Measurements from ENCODE around the gene PDRG1. TPM values are rescaled to one million over a fixed set of nuclear protein-coding genes. Genes with fewer than 3 reads are reported as not detected.

The PDRG1 gene
- total RNA-seq, 2 experiments from 2014 or later, result 13.1 to 13.4 TPM

DNA sequence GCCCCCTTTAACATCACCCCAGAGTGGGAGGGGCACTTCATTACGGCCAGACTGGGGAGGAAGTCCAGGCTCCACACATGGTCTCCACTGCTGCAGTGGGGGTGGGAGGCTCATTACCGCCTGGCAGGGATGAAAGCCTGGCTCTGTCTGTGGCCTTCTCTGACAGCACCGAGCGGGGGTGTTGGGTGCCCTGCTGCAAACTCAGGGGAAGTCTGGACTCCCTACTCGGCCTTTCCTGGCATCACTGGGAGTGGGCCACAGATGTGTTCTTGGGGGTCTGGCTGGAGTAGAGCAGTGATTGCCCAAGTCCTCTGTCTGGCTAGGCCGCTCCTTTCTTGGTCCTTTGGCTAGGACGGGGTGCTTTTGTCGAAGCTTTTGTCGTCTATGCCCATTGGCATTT, 54.3 kb downstream of the PDRG1 start:
- Mint-ChIP-seq H3K4me1 (no peaks in the 10 kb centered on the region), H3K4me3 (no peak overlapping the region), H3K27me3 (peaks cover 6% of the 10 kb centered on the region), H3K36me3 (no peaks in the 10 kb centered on the region), H3K27ac (no peak overlapping the region), H3K9me3 (no peaks in the 10 kb centered on the region)
- ATAC-seq (ENCODE audit: low read depth) (no peak), DNase-seq (no peak)
- POLR2A ChIA-PET, result no interaction called here

DNA sequence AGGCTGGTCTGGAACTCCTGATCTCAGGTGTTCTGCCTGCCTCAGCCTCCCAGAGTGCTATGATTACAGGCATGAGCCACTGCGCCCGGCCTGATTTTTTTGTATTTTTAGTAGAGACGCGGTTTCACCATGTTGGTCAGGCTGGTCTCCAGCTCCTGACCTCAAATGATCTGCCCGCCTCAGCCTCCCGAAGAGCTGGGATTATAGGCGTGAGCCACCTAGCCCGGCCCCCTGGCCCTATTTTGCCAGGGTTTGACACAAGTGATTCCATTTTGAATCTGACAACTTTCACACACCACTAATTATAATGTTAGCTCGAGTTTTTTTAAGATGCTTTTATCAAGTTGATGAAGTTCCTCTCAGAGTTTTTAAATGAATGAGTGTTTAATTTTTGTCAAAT, 55.8 kb downstream of the PDRG1 start:
- POLR2A ChIA-PET, result no interaction called here
- Mint-ChIP-seq H3K4me1 (no peaks in the 10 kb centered on the region), H3K9me3 (no peaks in the 10 kb centered on the region), H3K36me3 (no peaks in the 10 kb centered on the region), H3K27me3 (peaks cover 6% of the 10 kb centered on the region), H3K4me3 (no peak overlapping the region), H3K27ac (no peak overlapping the region)
- DNase-seq (no peak), ATAC-seq (ENCODE audit: low read depth) (no peak)

DNA sequence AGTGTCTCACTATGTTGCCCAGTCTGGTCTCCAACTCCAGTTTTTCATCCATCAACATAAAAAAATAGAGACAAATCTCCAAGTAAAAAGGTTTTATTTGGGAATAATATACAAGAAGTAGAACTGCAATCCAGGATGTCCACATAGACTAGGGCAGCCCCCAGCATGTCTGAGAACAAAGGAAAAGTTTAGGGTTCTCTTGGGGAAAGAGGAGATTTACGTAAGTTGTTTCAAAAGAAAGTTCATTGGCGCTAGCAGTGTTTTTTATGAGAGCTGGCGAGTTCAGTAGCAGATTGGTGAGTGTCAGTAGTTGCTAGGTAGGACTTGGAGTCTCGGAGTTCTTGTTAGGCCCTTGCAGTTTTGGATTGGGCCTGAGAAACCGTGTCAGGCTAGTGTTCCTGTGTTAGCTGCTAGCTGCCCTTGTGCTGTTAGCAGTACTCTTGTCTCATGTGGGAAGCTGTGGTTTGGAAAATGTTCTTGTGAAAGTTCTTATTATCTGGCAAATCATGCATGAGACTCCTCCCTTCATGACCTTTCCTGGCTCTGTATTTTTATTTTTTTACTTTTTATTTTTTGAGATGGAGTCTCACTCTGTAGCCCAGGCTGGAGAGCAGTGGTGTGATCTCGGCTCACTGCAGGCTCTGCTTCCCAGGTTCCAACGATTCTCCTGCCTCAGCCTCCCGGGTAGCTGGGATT, 56.7 kb downstream of the PDRG1 start:
- Mint-ChIP-seq H3K27ac (no peak overlapping the region), H3K9me3 (no peaks in the 10 kb centered on the region), H3K4me3 (no peak overlapping the region), H3K4me1 (no peaks in the 10 kb centered on the region), H3K36me3 (no peaks in the 10 kb centered on the region), H3K27me3 (peaks cover 6% of the 10 kb centered on the region)
- POLR2A ChIA-PET, result interaction anchor here (0.5 kb wide), 1 partner anchor 501 kb away, joined by 4 read pairs; no protein-coding TSS in a partner anchor
- DNase-seq, result no peak
- ATAC-seq (ENCODE audit: low read depth), result no peak

Other genes starting within 250 kb of the PDRG1 start
- gene BCL2L1, start 229.2 kb downstream of the PDRG1 start, total RNA-seq, result 10 to 100 TPM; 61.7 to 64.5 TPM
- 100 to 1,000 TPM; 111 to 114 TPM for gene TPX2, start 212.8 kb downstream of the PDRG1 start, total RNA-seq
- gene MYLK2, start 132.7 kb downstream of the PDRG1 start, total RNA-seq, result under 1 TPM; 0.31 to 0.39 TPM
- gene FOXS1, start 106.4 kb downstream of the PDRG1 start, total RNA-seq, result not detected
- not detected for gene DUSP15, start 81.5 kb downstream of the PDRG1 start, total RNA-seq
- not detected for gene TTLL9, start 81.4 kb downstream of the PDRG1 start, total RNA-seq
- not detected for gene XKR7, start 16.1 kb upstream of the PDRG1 start, total RNA-seq
- gene CCM2L, start 58.4 kb upstream of the PDRG1 start, total RNA-seq, result not detected
- gene HCK, start 100.2 kb upstream of the PDRG1 start, total RNA-seq, result under 1 TPM; 0.61 to 0.79 TPM
- 10 to 100 TPM; 36.9 to 39.7 TPM for gene TM9SF4, start 157.7 kb upstream of the PDRG1 start, total RNA-seq

All from activated naive CD8-positive, alpha-beta T cell treated with anti-CD3 and anti-CD28 coated beads, Interleukin-2, amount 10 ng/mL, durations not matched to agents 7 days and 5 days (primary cell).